PFSK-1 (cell line): ENCODE measurements around the gene FMNL2.

ENCODE experiments used
- FOXP2 ChIP-seq: optimal IDR thresholded peaks from 2 replicates; pipeline ENCODE3; 2011; ENCODE audit warnings: borderline replicate concordance, control low read depth, inconsistent platforms; ENCODE audit not compliant: insufficient read depth; ENCODE audit errors: extremely low read length, extremely low read depth
- POLR2AphosphoS5 ChIP-seq: IDR thresholded peaks from 2 replicates; pipeline ENCODE4 v1.6.1; 2012; ENCODE audit warnings: low read depth, mild to moderate bottlenecking, control low read depth, low read length, moderate library complexity
- SIN3A ChIP-seq: IDR thresholded peaks from 2 replicates; pipeline ENCODE4 v1.6.1; 2012; ENCODE audit warnings: mild to moderate bottlenecking, low read length, moderate library complexity, borderline replicate concordance; ENCODE audit not compliant: insufficient read depth
- TAF1 ChIP-seq: IDR thresholded peaks from 2 replicates; pipeline ENCODE4 v1.6.1; 2012; ENCODE audit warnings: low read length, control low read depth, borderline replicate concordance; ENCODE audit not compliant: insufficient read depth
- TF ChIP-seq, protein P1 (sequence below), 2 experiments: IDR thresholded peaks; 2 replicates each; pipeline versions ENCODE4 v1.6.1 to v1.8.0; 2011 to 2012; ENCODE audit warnings: low read depth in 2 of 2, low read length in 2 of 2, control low read depth in 1 of 2, inconsistent platforms in 1 of 2, mild to moderate bottlenecking in 1 of 2, moderate library complexity in 1 of 2; ENCODE audit not compliant: insufficient read depth in 1 of 2

Gene FMNL2

DNA sequence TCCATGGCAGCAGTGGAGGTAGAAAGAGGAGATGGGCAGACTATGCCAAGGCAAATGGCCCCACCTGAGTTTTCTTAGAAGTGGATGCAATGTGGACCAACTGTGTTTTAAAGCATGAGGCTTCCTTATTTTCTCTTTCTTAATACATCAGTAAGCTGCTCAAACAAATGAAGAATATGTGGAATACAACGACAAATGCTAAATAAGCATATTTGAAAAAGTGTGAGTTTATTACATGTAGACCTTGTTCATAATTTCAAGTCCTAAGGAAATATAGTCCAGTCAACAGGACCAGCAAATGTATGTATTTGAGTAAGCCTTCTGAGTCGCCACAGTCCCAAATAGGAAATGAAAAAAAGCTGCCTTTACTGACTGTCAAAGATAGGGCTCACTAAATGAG, 204.4 kb downstream of the FMNL2 start:
- no peak for TF ChIP-seq FOXP2
- TF ChIP-seq SIN3A: no peak
- TF ChIP-seq, protein P1, sequence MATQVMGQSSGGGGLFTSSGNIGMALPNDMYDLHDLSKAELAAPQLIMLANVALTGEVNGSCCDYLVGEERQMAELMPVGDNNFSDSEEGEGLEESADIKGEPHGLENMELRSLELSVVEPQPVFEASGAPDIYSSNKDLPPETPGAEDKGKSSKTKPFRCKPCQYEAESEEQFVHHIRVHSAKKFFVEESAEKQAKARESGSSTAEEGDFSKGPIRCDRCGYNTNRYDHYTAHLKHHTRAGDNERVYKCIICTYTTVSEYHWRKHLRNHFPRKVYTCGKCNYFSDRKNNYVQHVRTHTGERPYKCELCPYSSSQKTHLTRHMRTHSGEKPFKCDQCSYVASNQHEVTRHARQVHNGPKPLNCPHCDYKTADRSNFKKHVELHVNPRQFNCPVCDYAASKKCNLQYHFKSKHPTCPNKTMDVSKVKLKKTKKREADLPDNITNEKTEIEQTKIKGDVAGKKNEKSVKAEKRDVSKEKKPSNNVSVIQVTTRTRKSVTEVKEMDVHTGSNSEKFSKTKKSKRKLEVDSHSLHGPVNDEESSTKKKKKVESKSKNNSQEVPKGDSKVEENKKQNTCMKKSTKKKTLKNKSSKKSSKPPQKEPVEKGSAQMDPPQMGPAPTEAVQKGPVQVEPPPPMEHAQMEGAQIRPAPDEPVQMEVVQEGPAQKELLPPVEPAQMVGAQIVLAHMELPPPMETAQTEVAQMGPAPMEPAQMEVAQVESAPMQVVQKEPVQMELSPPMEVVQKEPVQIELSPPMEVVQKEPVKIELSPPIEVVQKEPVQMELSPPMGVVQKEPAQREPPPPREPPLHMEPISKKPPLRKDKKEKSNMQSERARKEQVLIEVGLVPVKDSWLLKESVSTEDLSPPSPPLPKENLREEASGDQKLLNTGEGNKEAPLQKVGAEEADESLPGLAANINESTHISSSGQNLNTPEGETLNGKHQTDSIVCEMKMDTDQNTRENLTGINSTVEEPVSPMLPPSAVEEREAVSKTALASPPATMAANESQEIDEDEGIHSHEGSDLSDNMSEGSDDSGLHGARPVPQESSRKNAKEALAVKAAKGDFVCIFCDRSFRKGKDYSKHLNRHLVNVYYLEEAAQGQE (IDR thresholded peaks at IDR 0.05; ENCODE audit: insufficient read depth in 1 of 2, low read depth in 2 of 2, low read length in 2 of 2): no peak
- no peak for TF ChIP-seq POLR2AphosphoS5
- no peak for TF ChIP-seq TAF1

DNA sequence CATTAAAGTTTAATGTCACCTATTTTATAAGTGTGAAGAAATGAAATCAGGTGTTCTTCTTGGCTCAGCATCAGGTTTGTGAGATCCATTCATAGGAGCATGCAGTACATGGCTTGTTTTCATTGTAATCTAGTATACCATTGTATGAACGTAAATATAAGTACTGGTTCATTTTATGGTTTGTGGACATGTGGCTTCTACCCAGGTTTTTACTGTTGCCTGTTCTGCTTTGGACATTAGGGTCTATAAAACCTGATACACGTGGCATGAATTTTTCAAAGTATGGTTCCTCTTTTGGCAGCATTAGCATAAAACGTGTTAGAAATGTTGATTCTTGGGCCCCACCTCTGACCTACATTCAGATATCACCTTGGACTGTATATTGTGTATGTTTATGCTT, 206.7 kb downstream of the FMNL2 start:
- TF ChIP-seq FOXP2 (no peak), POLR2AphosphoS5 (no peak), TAF1 (no peak), SIN3A (no peak)

DNA sequence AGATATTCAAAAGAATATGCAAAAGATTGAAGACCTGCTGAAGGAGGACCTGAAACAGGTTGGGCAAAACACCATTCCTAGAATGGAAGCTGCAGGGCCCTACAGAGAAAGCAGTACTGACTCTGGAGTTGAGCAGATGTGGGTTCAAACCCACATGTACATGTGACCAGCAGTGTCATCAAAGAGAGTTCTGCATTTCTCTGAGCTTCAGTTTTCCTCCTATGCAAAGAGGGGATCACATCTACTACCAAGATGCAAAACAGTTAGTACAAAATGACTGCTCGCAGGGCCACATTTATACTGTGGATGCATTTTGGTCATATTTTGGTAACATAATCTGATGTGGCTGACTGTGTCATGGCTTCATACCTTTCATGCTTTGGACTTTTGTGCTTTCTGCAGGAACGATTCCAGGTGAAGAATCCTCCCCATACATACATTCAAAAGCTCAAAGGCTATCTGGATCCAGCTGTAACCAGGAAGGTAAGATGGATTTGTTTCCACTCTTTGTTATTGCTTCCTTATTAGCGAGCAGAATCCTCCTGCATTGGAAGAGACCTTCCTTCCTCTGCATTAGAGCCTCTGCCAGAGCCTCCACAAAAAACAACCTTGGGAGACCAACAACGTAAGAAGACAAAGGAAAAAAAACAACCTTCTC, 207.5 kb downstream of the FMNL2 start:
- TF ChIP-seq SIN3A (no peak), FOXP2 (no peak), POLR2AphosphoS5 (no peak), TAF1 (no peak)
- TF ChIP-seq, protein P1 (IDR thresholded peaks at IDR 0.05; ENCODE audit: insufficient read depth in 1 of 2, low read depth in 2 of 2, low read length in 2 of 2): no peak

DNA sequence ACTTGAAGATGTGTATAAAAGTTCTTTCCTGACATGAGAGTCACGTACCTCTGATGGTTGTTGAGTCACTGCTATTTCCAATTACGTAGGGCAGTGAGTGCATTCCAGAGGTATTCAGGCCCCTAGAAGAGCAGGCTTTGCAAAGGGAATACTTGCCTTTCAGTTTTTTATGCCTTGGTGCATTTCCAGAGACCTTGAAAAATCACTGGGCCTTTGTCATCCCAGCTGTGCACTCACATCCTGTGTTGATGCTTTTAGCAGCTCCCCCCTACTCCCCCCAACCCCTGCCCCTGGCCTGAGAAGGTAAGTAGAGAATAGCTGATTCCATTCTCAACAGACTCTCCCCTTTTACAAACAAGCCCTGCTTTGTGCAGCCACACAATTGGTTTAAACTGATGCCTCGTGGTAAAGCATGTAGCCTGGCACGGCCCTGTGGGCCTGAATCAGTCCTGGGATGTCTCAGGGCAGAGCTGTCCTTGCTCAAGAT, 208.1 kb downstream of the FMNL2 start:
- TF ChIP-seq TAF1: no peak
- no peak for TF ChIP-seq POLR2AphosphoS5
- TF ChIP-seq SIN3A: no peak
- no peak for TF ChIP-seq FOXP2
- TF ChIP-seq, protein P1 (IDR thresholded peaks at IDR 0.05; ENCODE audit: insufficient read depth in 1 of 2, low read depth in 2 of 2, low read length in 2 of 2): no peak

DNA sequence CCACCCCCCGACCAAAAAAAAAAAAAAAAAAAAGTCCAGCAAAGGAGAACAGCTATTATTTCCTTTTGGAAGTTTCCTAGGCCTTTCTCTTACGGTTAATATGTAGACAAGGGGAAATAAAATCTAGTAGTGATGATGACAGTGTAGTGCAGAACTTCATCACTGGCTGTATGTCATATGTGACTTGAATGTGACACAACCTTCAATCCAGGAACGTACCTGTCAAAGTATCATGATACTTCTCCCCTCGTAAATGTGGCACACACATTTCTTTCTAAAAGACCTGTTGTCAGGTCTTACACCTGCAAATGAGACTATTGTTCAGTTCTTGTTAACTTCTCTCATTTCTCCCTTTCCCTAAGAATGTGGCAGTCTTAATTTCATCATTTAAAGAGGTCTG, 208.7 kb downstream of the FMNL2 start:
- TF ChIP-seq POLR2AphosphoS5: no peak
- no peak for TF ChIP-seq TAF1
- no peak for TF ChIP-seq FOXP2
- TF ChIP-seq, protein P1 (IDR thresholded peaks at IDR 0.05; ENCODE audit: insufficient read depth in 1 of 2, low read depth in 2 of 2, low read length in 2 of 2): no peak
- TF ChIP-seq SIN3A: no peak
